Mesendoderm (in vitro differentiated cells): ENCODE data around the gene DSG2.

Source experiments
- DNase-seq: peaks from one replicate; pipeline ENCODE4 v3.0.0; 2013
- H2AK5ac ChIP-seq: 2 replicates; pipeline ENCODE4 v1.6.1; 2013; ENCODE audit warnings: low read length, inconsistent platforms
- H2BK120ac ChIP-seq: 2 replicates; pipeline ENCODE4 v1.6.1; 2013; ENCODE audit warnings: low read depth, mild to moderate bottlenecking, low read length, moderate library complexity, mixed read lengths
- H2BK15ac ChIP-seq: replicated peaks from 2 replicates; pipeline ENCODE4 v1.6.1; 2013; ENCODE audit warnings: low read depth, mild to moderate bottlenecking, moderate library complexity
- H2BK5ac ChIP-seq: 2 replicates; pipeline ENCODE4 v1.6.1; 2013; ENCODE audit warnings: low read length, inconsistent platforms
- H3K18ac ChIP-seq: 2 replicates; pipeline ENCODE4 v1.6.1; 2013; ENCODE audit warnings: mild to moderate bottlenecking, low read length, mixed read lengths
- H3K23ac ChIP-seq: one replicate; pipeline ENCODE4 v1.6.1; 2013; ENCODE audit warnings: low read length
- H3K27ac ChIP-seq: 2 replicates; pipeline ENCODE4 v1.5.1; 2013; ENCODE audit warnings: low read depth, mild to moderate bottlenecking, inconsistent platforms, low read length, moderate library complexity
- H3K27me3 ChIP-seq: 2 replicates; pipeline ENCODE4 v1.6.1; 2013; ENCODE audit warnings: low read length, control low read depth, mild to moderate bottlenecking, inconsistent platforms; ENCODE audit not compliant: insufficient read depth, poor library complexity
- H3K36me3 ChIP-seq: 2 replicates; pipeline ENCODE4 v1.6.1; 2013; ENCODE audit warnings: low read length, inconsistent platforms; ENCODE audit not compliant: control insufficient read depth, insufficient read depth
- H3K4ac ChIP-seq: one replicate; pipeline ENCODE4 v1.6.1; 2013; ENCODE audit warnings: low read depth, mild to moderate bottlenecking, low read length, moderate library complexity
- H3K4me1 ChIP-seq: 2 replicates; pipeline ENCODE4 v1.6.1; 2013; ENCODE audit warnings: low read depth, low read length, inconsistent platforms; ENCODE audit not compliant: control insufficient read depth
- H3K4me2 ChIP-seq: 2 replicates; pipeline ENCODE4 v1.6.1; 2013; ENCODE audit warnings: low read length
- H3K4me3 ChIP-seq: 2 replicates; pipeline ENCODE4 v1.5.1; 2013; ENCODE audit warnings: mild to moderate bottlenecking, low read length
- H3K56ac ChIP-seq: one replicate; pipeline ENCODE4 v1.6.1; 2013; ENCODE audit warnings: low read length
- H3K79me1 ChIP-seq: 2 replicates; pipeline ENCODE4 v1.6.1; 2013; ENCODE audit warnings: low read length, inconsistent platforms
- H3K79me2 ChIP-seq: 2 replicates; pipeline ENCODE4 v1.6.1; 2013; ENCODE audit warnings: mild to moderate bottlenecking, low read length; ENCODE audit not compliant: control insufficient read depth, insufficient read depth
- H3K9ac ChIP-seq: 2 replicates; pipeline ENCODE4 v1.6.1; 2013; ENCODE audit warnings: low read length, inconsistent platforms
- H4K5ac ChIP-seq: one replicate; pipeline ENCODE4 v1.6.1; 2013; ENCODE audit warnings: low read length
- H4K8ac ChIP-seq: one replicate; pipeline ENCODE4 v1.6.1; 2013; ENCODE audit warnings: low read depth, mild to moderate bottlenecking, control low read depth, low read length, moderate library complexity
- WGBS: extraction: QIAGEN DNeasy Blood & Tissue Kit; methylation state at CpG from one replicate; pipeline ENCODE4 v1.1.7; 2013; ENCODE audit warnings: low lambda C conversion rate, missing lambda C conversion rate; ENCODE audit not compliant: insufficient coverage; ENCODE audit errors: extremely low coverage; 5-methylcytosine and 5-hydroxymethylcytosine counted together

Gene DSG2

DNA sequence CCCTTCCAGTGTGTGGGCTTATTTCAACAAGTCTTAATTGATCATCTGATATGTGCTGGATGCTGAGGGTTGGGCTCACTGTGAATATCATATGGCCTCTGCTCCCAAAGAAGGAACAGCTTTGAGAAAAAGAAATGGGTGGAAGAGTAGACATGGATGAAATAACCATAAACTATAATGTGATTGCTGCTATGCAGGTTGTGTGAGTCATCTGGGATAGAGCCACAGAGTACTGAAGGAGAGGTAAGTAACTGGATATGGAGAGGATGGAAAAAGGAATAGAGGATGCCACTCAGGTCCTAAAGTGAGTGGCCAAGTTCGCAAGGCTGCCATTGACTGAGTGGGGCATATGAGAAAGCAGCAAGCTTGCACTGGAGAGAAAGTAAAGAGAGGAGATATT lies 8.7 kb upstream of the DSG2 start:
- H3K56ac ChIP-seq: no peak overlapping the region
- H3K36me3 ChIP-seq: no peaks in the 10 kb centered on the region
- H3K79me1 ChIP-seq: no peaks in the 10 kb centered on the region
- H2AK5ac ChIP-seq: no peak overlapping the region
- no peak overlapping the region for H3K18ac ChIP-seq
- no peak overlapping the region for H2BK120ac ChIP-seq
- no peaks in the 10 kb centered on the region for H3K27me3 ChIP-seq
- WGBS: no CpG with 5 or more reads among the region's 1 CpG
- H4K5ac ChIP-seq: no peak overlapping the region
- H3K4ac ChIP-seq: no peak overlapping the region
- no peak overlapping the region for H3K4me3 ChIP-seq
- DNase-seq: no peak
- no peak overlapping the region for H2BK15ac ChIP-seq
- no peak overlapping the region for H3K23ac ChIP-seq
- no peaks in the 10 kb centered on the region for H3K4me1 ChIP-seq
- H4K8ac ChIP-seq: no peak overlapping the region
- H3K9ac ChIP-seq: no peak overlapping the region
- H3K4me2 ChIP-seq: no peak overlapping the region
- H3K27ac ChIP-seq: no peak overlapping the region
- no peaks in the 10 kb centered on the region for H3K79me2 ChIP-seq
- H2BK5ac ChIP-seq: no peak overlapping the region

DNA sequence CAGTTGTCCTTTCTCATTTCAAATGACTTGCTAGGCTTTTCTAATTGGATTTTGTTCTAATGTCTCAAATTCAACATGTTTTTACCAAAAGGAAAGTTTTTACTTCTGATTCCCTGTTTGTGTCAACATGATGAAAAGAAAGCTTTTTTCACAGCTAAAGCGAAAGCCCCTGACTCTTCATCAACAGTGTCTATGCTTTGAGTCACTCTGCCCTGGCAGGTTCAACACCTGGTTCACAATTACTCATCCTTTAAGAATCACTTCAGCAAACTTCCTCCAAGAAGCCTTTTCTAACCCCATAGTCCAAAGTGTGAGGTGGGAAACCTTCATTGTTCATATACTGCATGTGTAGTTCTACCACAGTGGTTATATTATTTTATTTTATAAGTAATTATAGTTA lies 7.6 kb upstream of the DSG2 start:
- no peaks in the 10 kb centered on the region for H3K27me3 ChIP-seq
- WGBS: no CpG with 5 or more reads among the region's 1 CpG

DNA sequence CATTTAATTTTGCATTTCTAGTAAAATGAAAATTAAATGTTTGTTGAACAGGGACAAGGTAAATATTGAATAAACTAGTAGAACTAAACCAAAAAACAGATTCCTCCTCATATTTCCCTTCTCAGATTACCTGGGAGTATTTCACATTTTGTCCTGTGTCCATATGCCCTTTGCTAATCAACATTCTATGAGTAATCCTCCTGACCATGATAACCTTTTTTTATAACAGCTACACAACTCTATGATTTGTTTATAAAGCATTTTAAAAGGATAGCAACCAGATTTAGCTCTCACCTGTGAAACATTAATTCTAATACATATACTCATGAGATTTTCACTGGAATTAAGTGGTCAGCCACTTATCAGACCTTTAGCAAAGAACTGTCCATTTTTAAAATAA lies 7.1 kb upstream of the DSG2 start:
- Histone ChIP-seq H3K56ac (no peak overlapping the region), H3K27me3 (no peaks in the 10 kb centered on the region), H3K4ac (no peak overlapping the region), H2BK5ac (no peak overlapping the region), H3K36me3 (no peaks in the 10 kb centered on the region), H2BK15ac (no peak overlapping the region), H4K8ac (no peak overlapping the region), H3K4me1 (no peaks in the 10 kb centered on the region), H3K79me1 (no peaks in the 10 kb centered on the region), H2AK5ac (no peak overlapping the region), H3K27ac (no peak overlapping the region), H3K23ac (no peak overlapping the region), H3K9ac (no peak overlapping the region), H4K5ac (no peak overlapping the region), H3K4me2 (no peak overlapping the region), H3K79me2 (no peaks in the 10 kb centered on the region), H3K18ac (no peak overlapping the region), H2BK120ac (no peak overlapping the region), H3K4me3 (no peak overlapping the region)
- DNase-seq: no peak

More for the DNA sequence above, 7.6 kb upstream of the DSG2 start:
- Histone ChIP-seq H2BK15ac (no peak overlapping the region), H2AK5ac (no peak overlapping the region), H3K4me2 (no peak overlapping the region), H3K23ac (no peak overlapping the region), H3K4me3 (no peak overlapping the region), H3K27ac (no peak overlapping the region), H3K4me1 (no peaks in the 10 kb centered on the region), H3K79me2 (no peaks in the 10 kb centered on the region), H2BK5ac (no peak overlapping the region), H4K5ac (no peak overlapping the region), H3K4ac (no peak overlapping the region), H2BK120ac (no peak overlapping the region), H3K56ac (no peak overlapping the region), H3K79me1 (no peaks in the 10 kb centered on the region), H4K8ac (no peak overlapping the region), H3K18ac (no peak overlapping the region), H3K9ac (no peak overlapping the region), H3K36me3 (no peaks in the 10 kb centered on the region)
- DNase-seq: no peak

DNA sequence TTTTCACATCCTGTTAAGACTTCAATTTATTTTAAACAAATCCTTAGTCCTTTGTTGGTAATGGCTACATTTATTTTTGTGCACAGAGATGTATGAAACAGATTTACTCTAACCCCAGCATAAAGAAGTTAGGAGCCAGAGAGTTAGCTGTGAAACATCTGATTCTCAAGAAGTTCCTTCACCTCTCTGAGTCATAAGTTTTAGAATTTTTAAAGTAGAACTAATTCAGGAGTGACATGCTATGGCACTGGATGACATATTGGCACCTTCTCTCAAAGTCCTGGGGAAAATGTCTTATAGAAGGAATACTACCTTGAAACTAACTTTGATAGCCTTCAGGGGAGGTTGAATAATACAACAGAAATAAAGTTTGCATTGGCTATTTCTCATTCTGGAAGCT lies 6.4 kb upstream of the DSG2 start:
- Histone ChIP-seq H3K79me2 (no peaks in the 10 kb centered on the region), H3K18ac (no peak overlapping the region), H3K4me3 (no peak overlapping the region), H4K8ac (no peak overlapping the region), H3K9ac (no peak overlapping the region), H3K23ac (no peak overlapping the region), H3K4ac (no peak overlapping the region), H3K4me1 (no peaks in the 10 kb centered on the region), H2BK120ac (no peak overlapping the region), H3K79me1 (no peaks in the 10 kb centered on the region), H2AK5ac (no peak overlapping the region), H2BK5ac (no peak overlapping the region), H3K4me2 (no peak overlapping the region), H3K56ac (no peak overlapping the region), H3K27ac (no peak overlapping the region), H2BK15ac (no peak overlapping the region), H3K36me3 (no peaks in the 10 kb centered on the region), H4K5ac (no peak overlapping the region), H3K27me3 (no peaks in the 10 kb centered on the region)
- no peak for DNase-seq

DNA sequence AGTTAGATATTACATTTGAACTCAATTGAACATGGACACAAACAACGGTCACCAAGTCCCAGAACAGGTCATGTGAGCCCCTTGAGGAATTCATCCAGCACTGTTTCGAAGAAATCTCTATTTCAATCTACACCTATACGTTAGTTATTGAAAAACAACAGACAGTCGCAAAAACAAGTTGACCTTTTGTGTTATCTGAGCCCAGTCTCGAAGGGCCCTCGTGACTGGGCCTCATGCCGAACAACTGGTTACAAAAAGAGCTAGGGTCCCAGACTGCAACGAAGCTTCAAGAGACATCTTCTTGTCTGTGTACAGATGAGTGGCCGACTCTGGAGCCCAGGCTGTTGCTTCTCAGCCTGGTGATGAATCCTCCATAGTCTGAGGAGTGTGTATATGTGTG lies 5.3 kb upstream of the DSG2 start:
- H3K4me2 ChIP-seq: no peak overlapping the region
- H2AK5ac ChIP-seq: no peak overlapping the region
- H3K4ac ChIP-seq: no peak overlapping the region
- WGBS: no CpG with 5 or more reads among the region's 9 CpGs
- no peak overlapping the region for H2BK15ac ChIP-seq
- H3K27me3 ChIP-seq: no peaks in the 10 kb centered on the region
- no peaks in the 10 kb centered on the region for H3K79me2 ChIP-seq
- H2BK120ac ChIP-seq: no peak overlapping the region
- no peak overlapping the region for H3K18ac ChIP-seq
- no peak overlapping the region for H3K56ac ChIP-seq
- H4K8ac ChIP-seq: no peak overlapping the region
- H4K5ac ChIP-seq: no peak overlapping the region
- H3K9ac ChIP-seq: no peak overlapping the region
- no peaks in the 10 kb centered on the region for H3K79me1 ChIP-seq
- H3K23ac ChIP-seq: no peak overlapping the region
- H3K27ac ChIP-seq: no peak overlapping the region
- no peaks in the 10 kb centered on the region for H3K36me3 ChIP-seq
- no peak overlapping the region for H2BK5ac ChIP-seq
- DNase-seq: no peak
- no peaks in the 10 kb centered on the region for H3K4me1 ChIP-seq
- H3K4me3 ChIP-seq: no peak overlapping the region

DNA sequence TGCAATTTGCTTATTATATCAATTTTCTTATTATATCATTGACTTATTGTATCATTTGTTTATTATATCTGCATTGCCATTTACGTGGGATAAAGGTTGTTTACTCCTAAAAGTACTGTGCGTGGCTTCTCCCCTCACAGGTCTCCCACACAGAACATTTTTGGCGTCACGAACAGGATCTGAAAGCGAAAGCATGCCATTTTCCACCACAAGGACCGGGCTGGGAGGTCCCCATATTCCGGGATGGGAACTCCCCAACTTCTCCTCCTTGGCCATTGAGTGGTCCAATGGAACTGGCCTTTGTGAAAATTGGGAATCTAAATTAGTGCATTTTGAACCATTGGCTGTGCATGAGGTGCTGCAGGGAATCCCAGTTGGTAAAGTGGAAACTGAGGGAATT lies 4.8 kb upstream of the DSG2 start:
- Histone ChIP-seq H4K8ac (no peak overlapping the region), H2BK15ac (no peak overlapping the region), H3K27ac (no peak overlapping the region), H3K4ac (no peak overlapping the region), H3K23ac (no peak overlapping the region), H3K18ac (no peak overlapping the region), H3K27me3 (no peaks in the 10 kb centered on the region), H3K4me3 (no peak overlapping the region), H3K36me3 (no peaks in the 10 kb centered on the region), H3K79me2 (no peaks in the 10 kb centered on the region), H3K4me1 (no peaks in the 10 kb centered on the region), H2AK5ac (no peak overlapping the region), H3K9ac (no peak overlapping the region), H3K56ac (no peak overlapping the region), H4K5ac (no peak overlapping the region), H3K4me2 (no peak overlapping the region), H2BK5ac (no peak overlapping the region), H2BK120ac (no peak overlapping the region), H3K79me1 (no peaks in the 10 kb centered on the region)
- no peak for DNase-seq
- no CpG with 5 or more reads among the region's 7 CpGs for WGBS
